Measurements from ENCODE around the gene RDH5. TPM values are rescaled to one million over a fixed set of nuclear protein-coding genes. Genes with fewer than 3 reads are reported as not detected.

The RDH5 gene
- total RNA-seq, 1 donor from 2014 or later, result 14.1 TPM

GRCh38 chr12:55707219-55707671 lies 12.9 kb upstream of the RDH5 start:
- no peak overlapping the region for H3K27ac Mint-ChIP-seq
- TF ChIP-seq, protein P1, sequence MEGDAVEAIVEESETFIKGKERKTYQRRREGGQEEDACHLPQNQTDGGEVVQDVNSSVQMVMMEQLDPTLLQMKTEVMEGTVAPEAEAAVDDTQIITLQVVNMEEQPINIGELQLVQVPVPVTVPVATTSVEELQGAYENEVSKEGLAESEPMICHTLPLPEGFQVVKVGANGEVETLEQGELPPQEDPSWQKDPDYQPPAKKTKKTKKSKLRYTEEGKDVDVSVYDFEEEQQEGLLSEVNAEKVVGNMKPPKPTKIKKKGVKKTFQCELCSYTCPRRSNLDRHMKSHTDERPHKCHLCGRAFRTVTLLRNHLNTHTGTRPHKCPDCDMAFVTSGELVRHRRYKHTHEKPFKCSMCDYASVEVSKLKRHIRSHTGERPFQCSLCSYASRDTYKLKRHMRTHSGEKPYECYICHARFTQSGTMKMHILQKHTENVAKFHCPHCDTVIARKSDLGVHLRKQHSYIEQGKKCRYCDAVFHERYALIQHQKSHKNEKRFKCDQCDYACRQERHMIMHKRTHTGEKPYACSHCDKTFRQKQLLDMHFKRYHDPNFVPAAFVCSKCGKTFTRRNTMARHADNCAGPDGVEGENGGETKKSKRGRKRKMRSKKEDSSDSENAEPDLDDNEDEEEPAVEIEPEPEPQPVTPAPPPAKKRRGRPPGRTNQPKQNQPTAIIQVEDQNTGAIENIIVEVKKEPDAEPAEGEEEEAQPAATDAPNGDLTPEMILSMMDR (conservative IDR thresholded peaks at IDR 0.05), result no peak
- no peaks in the 10 kb centered on the region for H3K36me3 Mint-ChIP-seq
- peaks cover 20% of the 10 kb centered on the region for H3K4me1 Mint-ChIP-seq (ENCODE audit: unreplicated experiment)
- no peak for DNase-seq (ENCODE audit: extremely low spot score, unreplicated experiment)
- H3K4me3 Mint-ChIP-seq, result peak overlapping the region; percentile 87
- H3K27me3 Mint-ChIP-seq, result peaks cover 78% of the 10 kb centered on the region
- H3K9me3 Mint-ChIP-seq, result no peaks in the 10 kb centered on the region

DNA sequence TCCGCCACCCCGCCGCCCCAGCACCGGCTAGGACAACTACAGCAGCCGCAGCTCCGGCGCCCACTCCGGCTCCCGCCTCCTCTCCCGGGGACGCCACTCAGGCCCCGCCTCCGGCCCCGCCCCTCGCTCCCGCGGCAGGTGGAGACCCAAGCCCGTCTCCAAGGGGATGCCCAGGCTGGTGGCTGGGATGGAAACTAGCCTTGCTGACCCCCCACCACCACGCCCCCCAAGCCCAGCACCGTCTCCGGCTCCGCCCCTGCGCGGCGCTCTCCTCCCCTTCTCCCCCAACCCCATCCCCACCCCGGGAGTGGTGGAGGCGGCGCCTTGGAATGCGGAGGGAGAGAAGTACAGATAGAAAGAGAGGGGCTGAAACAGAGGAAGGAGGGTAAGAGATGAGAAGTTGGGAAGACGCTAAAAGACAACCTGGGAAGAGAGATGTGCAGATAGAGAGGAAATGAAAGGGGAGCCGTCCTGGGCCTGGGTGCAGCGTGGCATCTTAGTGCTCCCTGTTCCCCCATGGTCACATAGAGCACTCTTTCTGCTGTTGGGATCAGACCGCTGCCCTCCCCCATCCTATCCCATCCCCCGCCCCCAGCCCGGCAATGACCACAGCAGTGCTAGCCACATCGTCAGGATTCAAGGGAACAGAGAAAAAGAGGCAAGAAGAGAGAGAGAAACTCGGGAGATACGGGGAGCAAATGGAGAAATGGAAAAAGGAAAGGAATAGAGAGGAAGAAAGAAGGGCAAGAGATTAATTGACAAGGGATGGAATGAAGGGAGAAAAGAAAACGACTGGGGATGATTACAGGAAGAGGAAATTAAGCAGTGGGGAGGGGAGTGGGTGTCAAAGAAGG lies 12.1 kb upstream of the RDH5 start, which contains the start of gene ITGA7:
Gene ITGA7, minus strand, starts transcription at position 64 of the 854 bp plus-strand sequence. CDS start 222 bp downstream, outside the sequence.
- Mint-ChIP-seq H3K4me3 (peak within 1 kb of the TSS; percentile 88), H3K27ac (peak within 1 kb of the TSS; percentile 33), H3K4me1 (ENCODE audit: unreplicated experiment) (peaks cover 20% of the 10 kb centered on the region), H3K36me3 (no peaks in the 10 kb centered on the region), H3K9me3 (no peaks in the 10 kb centered on the region), H3K27me3 (peaks cover 84% of the 10 kb centered on the region)
- TF ChIP-seq, protein P1 (conservative IDR thresholded peaks at IDR 0.05), result no peak
- peak; percentile 80 for DNase-seq (ENCODE audit: extremely low spot score, unreplicated experiment)

DNA sequence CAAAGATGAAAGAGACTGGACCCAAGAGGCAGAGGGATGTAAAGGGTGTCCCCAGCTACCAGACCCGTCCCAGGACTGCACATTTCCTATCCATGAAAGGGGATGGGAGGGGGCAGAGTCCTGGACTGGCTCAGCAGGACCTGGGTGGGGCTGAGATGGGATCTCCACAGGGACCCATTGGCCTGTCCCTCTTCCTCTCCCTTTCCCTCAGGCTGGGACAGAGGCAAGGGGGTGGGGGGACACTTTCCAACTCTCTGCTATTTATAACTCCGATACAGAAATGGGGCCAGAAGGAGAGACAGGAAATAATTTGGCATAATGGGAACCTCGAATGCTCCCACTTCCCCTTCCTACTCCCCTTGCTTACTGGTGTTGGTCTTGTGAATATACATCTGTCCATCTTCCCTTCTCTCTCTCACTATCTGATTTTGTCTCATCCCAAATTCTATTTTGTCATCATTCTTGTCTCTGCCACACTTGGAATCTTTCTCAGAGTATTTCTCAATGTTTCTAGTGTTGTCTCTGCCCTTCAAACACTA lies 11.4 kb upstream of the RDH5 start:
- Mint-ChIP-seq H3K36me3 (no peaks in the 10 kb centered on the region), H3K27me3 (peaks cover 87% of the 10 kb centered on the region), H3K4me1 (ENCODE audit: unreplicated experiment) (peaks cover 20% of the 10 kb centered on the region), H3K9me3 (no peaks in the 10 kb centered on the region), H3K27ac (no peak overlapping the region), H3K4me3 (peak overlapping the region; percentile 88)
- no peak for DNase-seq (ENCODE audit: extremely low spot score, unreplicated experiment)
- TF ChIP-seq, protein P1 (conservative IDR thresholded peaks at IDR 0.05), result no peak

- TF ChIP-seq, protein P1 (conservative IDR thresholded peaks at IDR 0.05), result no peak
- Mint-ChIP-seq H3K27me3 (peaks cover 71% of the 10 kb centered on the region), H3K4me3 (no peak overlapping the region), H3K9me3 (no peaks in the 10 kb centered on the region), H3K4me1 (ENCODE audit: unreplicated experiment) (peaks cover 25% of the 10 kb centered on the region), H3K36me3 (no peaks in the 10 kb centered on the region), H3K27ac (no peak overlapping the region)
- DNase-seq (ENCODE audit: extremely low spot score, unreplicated experiment), result no peak
Observed at GRCh38 chr12:55711786-55712553, 8.2 kb upstream of the RDH5 start.

DNA sequence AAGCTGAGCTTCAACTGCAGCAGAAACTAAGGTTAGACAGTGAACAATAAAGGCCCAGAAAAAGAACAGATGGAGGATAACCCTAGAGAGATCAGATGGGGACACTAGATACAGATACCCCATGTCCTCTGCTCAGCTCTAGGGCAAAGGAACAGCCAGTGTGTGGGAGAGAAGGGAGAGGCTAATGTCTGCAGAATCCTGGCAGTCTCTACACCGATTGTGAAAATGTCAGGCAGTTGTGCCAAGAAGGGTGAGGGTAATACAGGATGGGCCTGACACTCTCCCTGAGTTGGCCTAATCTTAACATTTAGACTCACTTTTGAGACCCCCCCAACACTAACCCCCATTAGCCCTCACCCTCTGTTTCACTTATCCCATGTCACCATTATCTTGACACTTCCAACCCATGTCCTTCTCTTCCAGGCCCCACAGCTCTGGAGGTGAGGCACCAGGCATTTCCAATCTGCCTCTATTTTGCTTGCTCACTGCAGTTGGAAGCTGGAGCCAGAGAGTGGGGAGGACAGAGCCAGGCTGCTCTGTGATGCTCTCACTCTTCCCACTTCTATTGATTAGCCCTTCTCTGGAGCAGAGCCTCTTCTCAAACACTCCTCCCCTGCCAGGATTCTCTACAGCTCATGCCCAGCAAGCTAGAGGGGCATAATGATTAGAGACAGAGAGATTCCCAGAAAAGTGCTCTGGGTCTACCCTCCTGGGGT lies 7.3 kb upstream of the RDH5 start:
- H3K27ac Mint-ChIP-seq, result no peak overlapping the region
- no peak overlapping the region for H3K4me3 Mint-ChIP-seq
- TF ChIP-seq, protein P1 (conservative IDR thresholded peaks at IDR 0.05), result no peak
- no peak for DNase-seq (ENCODE audit: extremely low spot score, unreplicated experiment)
- no peaks in the 10 kb centered on the region for H3K36me3 Mint-ChIP-seq
- peaks cover 30% of the 10 kb centered on the region for H3K4me1 Mint-ChIP-seq (ENCODE audit: unreplicated experiment)
- no peaks in the 10 kb centered on the region for H3K9me3 Mint-ChIP-seq
- H3K27me3 Mint-ChIP-seq, result peaks cover 65% of the 10 kb centered on the region

Measured in type B pancreatic cell (in vitro differentiated cells).